KG1 (cell line): ENCODE results near the gene JMJD1C.
"Not testable (repeated sequence)": the region's sequence is repeated elsewhere in the genome, so short reads cannot be mapped to it uniquely, and the experiment has no call there.

ENCODE experiments used
- DNase-seq: peaks from one replicate; lab custom pipeline; 2025; lab: John Stamatoyannopoulos, UW

JMJD1C gene

GRCh38 chr10:63286754-63287264 lies 179.0 kb downstream of the JMJD1C start:
- DNase-seq, result no peak

DNA sequence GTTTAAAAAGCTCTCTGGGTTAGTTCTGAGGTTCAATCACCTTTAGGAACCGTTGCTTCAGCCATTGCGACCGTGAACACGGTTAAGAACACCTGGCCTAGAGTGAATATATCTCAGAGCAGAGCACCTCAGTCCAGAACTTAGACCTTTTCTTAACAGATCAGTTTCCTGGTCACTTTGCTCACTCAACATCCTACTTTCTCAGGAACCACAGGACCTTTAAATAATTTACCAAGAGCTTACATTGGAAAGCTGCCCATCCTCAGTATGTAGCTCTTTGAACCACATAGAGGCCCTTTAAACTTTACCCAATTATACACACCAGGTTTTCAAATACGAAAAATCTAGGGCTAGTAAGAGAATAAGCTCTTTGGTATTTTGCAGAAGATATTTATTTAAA lies 179.4 kb downstream of the JMJD1C start:
- DNase-seq, result no peak

DNA sequence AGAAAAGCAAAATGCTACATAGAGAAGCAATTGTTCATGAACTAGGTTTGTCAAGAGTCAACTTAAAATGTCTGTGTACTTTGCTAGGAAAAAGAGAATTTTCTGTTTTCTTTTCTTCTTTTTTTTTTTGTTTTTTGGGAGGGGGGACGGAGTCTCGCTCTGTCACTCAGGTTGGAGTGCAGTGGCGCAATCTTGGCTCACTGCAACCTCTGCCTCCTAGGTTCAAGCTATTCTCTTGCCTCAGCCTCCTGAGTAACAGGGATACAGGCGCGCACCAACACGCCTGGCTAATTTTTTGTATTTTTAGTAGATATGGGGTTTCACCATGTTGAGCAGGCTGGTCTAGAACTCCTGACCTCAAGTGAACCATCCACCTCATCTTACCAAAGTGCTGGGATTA lies 181.9 kb downstream of the JMJD1C start:
- not testable (repeated sequence) for DNase-seq

DNA sequence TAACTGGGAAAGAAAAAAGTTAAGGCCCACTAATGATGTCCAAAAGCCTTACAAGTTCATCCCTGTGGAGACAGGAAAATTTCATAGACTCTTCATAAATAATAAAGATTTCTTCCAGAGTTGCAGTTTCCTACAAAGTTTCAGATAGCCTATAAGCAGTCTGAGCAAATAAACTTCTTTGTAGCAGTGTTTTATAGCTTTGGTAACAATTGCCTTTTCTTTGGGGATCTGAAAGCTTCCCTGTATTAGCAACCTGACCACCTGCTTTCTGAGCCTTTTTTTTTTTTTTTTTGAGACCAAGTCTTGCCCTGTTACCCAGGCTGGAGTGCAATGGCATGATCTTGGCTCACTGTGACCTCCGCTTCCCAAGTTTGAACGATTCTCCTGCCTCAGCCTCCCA lies 182.7 kb downstream of the JMJD1C start:
- DNase-seq, result no peak

DNA sequence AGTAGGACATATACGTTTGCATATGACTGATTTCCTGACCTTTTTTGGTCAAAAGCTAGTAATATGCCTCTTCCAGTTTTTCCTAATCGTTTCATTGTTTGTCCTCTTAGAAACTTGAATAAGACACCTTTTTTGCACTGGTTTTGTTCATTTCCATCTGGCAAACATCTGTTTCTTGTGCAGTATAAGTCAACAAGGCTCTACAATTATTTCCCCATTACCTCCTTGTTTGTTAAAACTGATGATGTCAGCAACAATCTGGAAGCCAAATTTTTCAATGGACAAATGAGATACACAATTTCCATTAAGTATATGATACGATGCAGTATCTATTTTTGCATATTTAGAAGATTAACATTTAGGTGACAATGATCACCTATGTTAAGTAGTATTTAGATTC lies 183.8 kb downstream of the JMJD1C start:
- DNase-seq, result no peak

GRCh38 chr10:63280386-63280785 lies 185.4 kb downstream of the JMJD1C start:
- DNase-seq, result no peak

- no peak for DNase-seq
Measured at GRCh38 chr10:63275094-63275493, 190.7 kb downstream of the JMJD1C start.

- no peak for DNase-seq
Measured at GRCh38 chr10:63273577-63273976, 192.2 kb downstream of the JMJD1C start.

DNA sequence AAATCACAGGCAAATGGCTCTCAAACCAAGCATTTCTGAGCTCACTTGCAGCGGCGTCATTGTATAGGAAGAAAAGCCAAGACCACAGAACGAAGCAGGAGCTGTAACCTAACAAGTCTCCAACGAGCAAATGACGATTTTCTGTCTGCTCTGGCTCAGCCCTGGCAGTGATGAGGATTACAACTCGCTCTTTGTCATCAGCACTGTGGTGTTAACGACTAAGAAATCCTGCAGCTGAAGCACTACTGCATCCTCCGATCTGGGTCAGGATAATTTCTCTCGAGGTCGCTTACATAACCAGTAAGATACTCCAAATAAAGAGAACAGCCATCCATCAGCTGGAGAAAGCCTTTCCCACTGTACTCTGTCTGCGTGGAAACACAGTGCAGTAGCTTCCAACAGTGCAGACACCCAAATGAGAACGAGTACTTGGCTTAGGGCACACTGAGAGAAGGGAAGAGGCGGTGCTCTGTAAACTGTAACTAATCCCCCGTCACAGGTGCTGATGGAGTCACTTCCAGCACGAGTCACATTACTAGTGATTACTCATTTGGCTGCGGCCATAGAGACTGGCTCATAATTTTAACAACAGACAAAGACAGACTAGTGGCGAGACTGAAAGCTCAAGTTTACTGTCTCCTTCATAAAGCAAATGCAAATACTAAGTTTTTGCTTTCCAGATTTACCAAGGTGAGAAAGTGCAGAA lies 196.8 kb downstream of the JMJD1C start:
- peak; percentile 81 for DNase-seq

GRCh38 chr10:63268149-63268797 lies 197.5 kb downstream of the JMJD1C start:
- DNase-seq, result no peak

- DNase-seq, result peak; percentile 41
Measured at GRCh38 chr10:63267414-63268148, 198.2 kb downstream of the JMJD1C start.

- peak; percentile 15 for DNase-seq
Measured at GRCh38 chr10:63266391-63267316, 199.1 kb downstream of the JMJD1C start.

DNA sequence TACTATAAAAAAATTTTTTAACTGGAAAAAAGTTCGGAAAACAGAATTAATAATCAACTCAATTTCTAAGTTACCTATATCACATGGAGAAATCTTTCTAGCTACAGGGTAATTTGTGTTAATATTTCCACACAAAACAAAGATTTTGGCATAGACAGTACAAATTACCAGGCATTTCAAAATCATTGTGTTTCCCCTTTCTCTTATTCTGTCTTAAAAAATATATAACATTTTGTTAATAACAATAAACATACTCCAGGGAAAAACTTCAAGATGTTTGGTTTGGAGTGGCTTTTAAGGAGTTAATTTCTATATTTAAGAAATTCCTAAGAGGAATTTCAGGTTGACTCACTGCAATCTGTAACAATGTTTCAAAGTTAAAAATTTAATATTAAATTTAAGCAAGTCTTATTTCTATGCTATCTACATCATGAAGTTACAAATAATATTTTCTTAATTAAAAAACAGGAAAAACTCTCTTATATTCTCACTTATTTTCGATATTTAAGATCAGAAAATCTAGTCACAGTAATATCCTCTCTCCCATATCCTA lies 200.0 kb downstream of the JMJD1C start:
- no peak for DNase-seq

GRCh38 chr10:63265222-63265617 lies 200.6 kb downstream of the JMJD1C start:
- peak; percentile 17 for DNase-seq

GRCh38 chr10:63264617-63265221 lies 201.1 kb downstream of the JMJD1C start:
- no peak for DNase-seq

- DNase-seq, result no peak
Measured at GRCh38 chr10:63262430-63263073, 203.2 kb downstream of the JMJD1C start.

DNA sequence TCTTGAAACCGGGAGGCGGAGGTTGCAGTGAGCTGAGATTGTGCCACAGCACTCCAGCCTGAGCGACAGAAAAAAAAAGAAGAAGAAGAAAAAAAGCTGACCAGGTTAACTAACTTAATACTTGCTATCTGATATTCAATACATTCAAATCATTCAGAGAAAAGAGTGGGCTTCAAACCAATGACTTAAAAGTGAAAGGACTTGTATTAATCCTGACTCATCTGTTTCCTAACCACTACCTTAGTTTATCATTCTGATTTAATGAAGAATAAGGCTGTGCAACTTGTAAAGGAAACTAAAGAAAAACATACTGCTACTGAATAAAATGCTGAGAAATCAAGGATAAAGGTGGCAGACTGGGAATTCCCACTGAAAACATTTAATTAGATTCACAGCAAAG lies 204.3 kb downstream of the JMJD1C start:
- no peak for DNase-seq

GRCh38 chr10:63260860-63261251 lies 204.9 kb downstream of the JMJD1C start:
- DNase-seq, result no peak

GRCh38 chr10:63260103-63260859 lies 205.5 kb downstream of the JMJD1C start:
- DNase-seq, result no peak
